Liver (tissue), 9 donors: ENCODE results near the gene KHDRBS2. TPM values are rescaled to one million over a fixed set of nuclear protein-coding genes. Genes with fewer than 3 reads are reported as not detected.

Experiments
- DNase-seq: peaks from one replicate; pipeline ENCODE4 v3.0.0-alpha.2; 2017; ENCODE audit warnings: low spot score
- H3K27ac ChIP-seq, 2 donors: one replicate each; pipeline ENCODE4 v1.7.0; 2013; ENCODE audit warnings: inconsistent platforms in 2 of 2, low read length in 2 of 2, control low read depth in 1 of 2, low read depth in 1 of 2, mild to moderate bottlenecking in 1 of 2
- H3K27me3 ChIP-seq, 4 donors: one replicate each; pipeline versions ENCODE4 v1.6.1 to v1.7.0; 2013; ENCODE audit warnings: low read length in 3 of 4, inconsistent platforms in 1 of 4, mild to moderate bottlenecking in 1 of 4, moderate library complexity in 1 of 4; ENCODE audit not compliant: control insufficient read depth in 4 of 4, insufficient read depth in 4 of 4
- H3K36me3 ChIP-seq, 4 donors: one replicate each; pipeline versions ENCODE4 v1.6.1 to v1.7.0; 2013; ENCODE audit warnings: low read length in 3 of 4, mild to moderate bottlenecking in 3 of 4, low read depth in 1 of 4, moderate library complexity in 1 of 4; ENCODE audit not compliant: control insufficient read depth in 4 of 4, insufficient read depth in 3 of 4
- H3K4me1 ChIP-seq, 4 donors: one replicate each; pipeline versions ENCODE4 v1.6.1 to v1.7.0; 2013; ENCODE audit warnings: low read length in 3 of 4, mild to moderate bottlenecking in 3 of 4, moderate library complexity in 1 of 4; ENCODE audit not compliant: control insufficient read depth in 4 of 4, insufficient read depth in 4 of 4
- H3K4me3 ChIP-seq, 3 donors: one replicate each; pipeline versions ENCODE4 v1.6.1 to v1.7.0; 2013; ENCODE audit warnings: low read length in 3 of 3, control low read depth in 1 of 3, low read depth in 1 of 3, mild to moderate bottlenecking in 1 of 3
- H3K9ac ChIP-seq, 2 donors: one replicate each; pipeline ENCODE4 v1.7.0; 2013; ENCODE audit warnings: low read length in 2 of 2, mild to moderate bottlenecking in 2 of 2, moderate library complexity in 2 of 2, control low read depth in 1 of 2, low read depth in 1 of 2
- H3K9me3 ChIP-seq, 4 donors: one replicate each; pipeline versions ENCODE4 v1.6.1 to v1.7.0; 2013; ENCODE audit warnings: low read length in 3 of 4; ENCODE audit not compliant: control insufficient read depth in 4 of 4
- EGR1 ChIP-seq, 2 donors: IDR thresholded peaks; 2 replicates each; pipeline ENCODE4 v1.6.1; 2016 to 2018; ENCODE audit warnings: antibody characterized with exemption in 2 of 2, low read depth in 2 of 2
- FOXA1 ChIP-seq: IDR thresholded peaks from 2 replicates; pipeline ENCODE4 v1.6.1; 2016; ENCODE audit warnings: antibody characterized with exemption
- HNF4G ChIP-seq: IDR thresholded peaks from 2 replicates; pipeline ENCODE4 v1.6.1; 2016; ENCODE audit warnings: antibody characterized with exemption
- JUND ChIP-seq, 2 donors: IDR thresholded peaks; 2 replicates each; pipeline ENCODE4 v1.6.1; 2016; ENCODE audit warnings: antibody characterized with exemption in 2 of 2
- NR2F2 ChIP-seq: IDR thresholded peaks from 2 replicates; pipeline ENCODE4 v1.6.1; 2016; ENCODE audit warnings: antibody characterized with exemption
- REST ChIP-seq: IDR thresholded peaks from 2 replicates; pipeline ENCODE4 v1.6.1; 2016; ENCODE audit warnings: antibody characterized with exemption, mild to moderate bottlenecking
- SP1 ChIP-seq: IDR thresholded peaks from 2 replicates; pipeline ENCODE4 v1.6.1; 2018; ENCODE audit warnings: antibody characterized with exemption, mild to moderate bottlenecking
- TAF1 ChIP-seq: conservative IDR thresholded peaks from 2 replicates; pipeline ENCODE4 v1.6.1; 2016; ENCODE audit warnings: antibody characterized with exemption, mild to moderate bottlenecking
- YY1 ChIP-seq: IDR thresholded peaks from 2 replicates; pipeline ENCODE4 v1.6.1; 2016; ENCODE audit warnings: antibody characterized with exemption, mild to moderate bottlenecking
- ZBTB33 ChIP-seq: IDR thresholded peaks from 2 replicates; pipeline ENCODE4 v1.6.1; 2016; ENCODE audit warnings: antibody characterized with exemption
- WGBS: extraction: QIAGEN DNeasy Blood & Tissue Kit; methylation state at CpG from one replicate; pipeline ENCODE4 v1.1.7; 2013; 5-methylcytosine and 5-hydroxymethylcytosine counted together
- polyA plus RNA-seq, 2 donors: library from polyadenylated mRNA; stranded (reverse) in 1 of 2; unstranded in 1 of 2; fragments of 200-250 nt in 1 of 2; fragments of >200 nt in 1 of 2; fragmentation: Nextera tagmentation in 1 of 2; extraction: Ambion mirVana in 1 of 2; gene quantifications; one replicate each; pipeline versions ENCODE4 v1.2.1 to v1.2.3, GENCODE V29; 2013 to 2015
- total RNA-seq, 2 donors: library from RNA; depleted of rRNA; stranded (reverse); fragments of >200 nt; gene quantifications; one replicate each; pipeline ENCODE4 v1.2.3, GENCODE V29; 2014
- TF ChIP-seq, protein P1 (sequence below): IDR thresholded peaks from 2 replicates; pipeline ENCODE4 v1.6.1; 2016; ENCODE audit warnings: antibody characterized with exemption
- TF ChIP-seq, protein P2 (sequence below): fragments of 150-350 bp; IDR thresholded peaks from 2 replicates; pipeline ENCODE4 v1.5.1; 2017; ENCODE audit warnings: improper control_type of control experiment, low read depth, low read length; ENCODE audit not compliant: missing input control
- donor health status: healthy.
- donor health status: healthy.
- donor health status: healthy.
- donor health status: healthy.
- donor health status: healthy.

KHDRBS2 gene
- total and polyA plus RNA-seq, 4 donors: 0.08 to 1.1 TPM; not detected in 2

GRCh38 chr6:62152796-62153195, 133.2 kb downstream of the KHDRBS2 start:
- no peak for DNase-seq
- H3K4me1 ChIP-seq: no peaks in the 10 kb centered on the region

More at GRCh38 chr6:62152796-62153195, 133.2 kb downstream of the KHDRBS2 start:
- Histone ChIP-seq H3K27ac (no peak overlapping the region), H3K36me3 (no peaks in the 10 kb centered on the region), H3K9ac (no peak overlapping the region), H3K9me3 (no peaks in the 10 kb centered on the region), H3K4me3 (no peak overlapping the region), H3K27me3 (no peaks in the 10 kb centered on the region)
- WGBS: 40% methylated on average over 3 of the region's 3 CpGs
- TF ChIP-seq YY1 (no peak), JUND (IDR thresholded peaks at IDR 0.05) (no peak), FOXA1 (no peak), NR2F2 (no peak), ZBTB33 (no peak), TAF1 (no peak), EGR1 (IDR thresholded peaks at IDR 0.05; ENCODE audit: low read depth in 2 of 2) (no peak), SP1 (no peak), HNF4G (no peak), REST (no peak)
- TF ChIP-seq, protein P1, sequence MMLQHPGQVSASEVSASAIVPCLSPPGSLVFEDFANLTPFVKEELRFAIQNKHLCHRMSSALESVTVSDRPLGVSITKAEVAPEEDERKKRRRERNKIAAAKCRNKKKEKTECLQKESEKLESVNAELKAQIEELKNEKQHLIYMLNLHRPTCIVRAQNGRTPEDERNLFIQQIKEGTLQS: no peak
- TF ChIP-seq, protein P2, sequence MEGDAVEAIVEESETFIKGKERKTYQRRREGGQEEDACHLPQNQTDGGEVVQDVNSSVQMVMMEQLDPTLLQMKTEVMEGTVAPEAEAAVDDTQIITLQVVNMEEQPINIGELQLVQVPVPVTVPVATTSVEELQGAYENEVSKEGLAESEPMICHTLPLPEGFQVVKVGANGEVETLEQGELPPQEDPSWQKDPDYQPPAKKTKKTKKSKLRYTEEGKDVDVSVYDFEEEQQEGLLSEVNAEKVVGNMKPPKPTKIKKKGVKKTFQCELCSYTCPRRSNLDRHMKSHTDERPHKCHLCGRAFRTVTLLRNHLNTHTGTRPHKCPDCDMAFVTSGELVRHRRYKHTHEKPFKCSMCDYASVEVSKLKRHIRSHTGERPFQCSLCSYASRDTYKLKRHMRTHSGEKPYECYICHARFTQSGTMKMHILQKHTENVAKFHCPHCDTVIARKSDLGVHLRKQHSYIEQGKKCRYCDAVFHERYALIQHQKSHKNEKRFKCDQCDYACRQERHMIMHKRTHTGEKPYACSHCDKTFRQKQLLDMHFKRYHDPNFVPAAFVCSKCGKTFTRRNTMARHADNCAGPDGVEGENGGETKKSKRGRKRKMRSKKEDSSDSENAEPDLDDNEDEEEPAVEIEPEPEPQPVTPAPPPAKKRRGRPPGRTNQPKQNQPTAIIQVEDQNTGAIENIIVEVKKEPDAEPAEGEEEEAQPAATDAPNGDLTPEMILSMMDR: no peak
